Activated T-cell treated with anti-CD3 and anti-CD28 coated beads, Interleukin-2, amount 50 U/mL, for 4 hours (primary cell): ENCODE measurements around the gene AMOTL2. TPM values are rescaled to one million over a fixed set of nuclear protein-coding genes. Genes with fewer than 3 reads are reported as not detected.

Source experiments
- ATAC-seq, 2 donors: fragments of 200-7000 bp; cut with Tn5 transposase; one replicate each; pipeline ENCODE4 v1.10.0; 2021
- DNase-seq: peaks from one replicate; pipeline ENCODE4 v3.0.0-alpha.2; 2020
- H3K27me3 Mint-ChIP-seq: one replicate; pipeline ENCODE4 v1.8.0; 2021; ENCODE audit warnings: low read depth, mixed read lengths
- H3K36me3 Mint-ChIP-seq: one replicate; pipeline ENCODE4 v1.8.0; 2022; ENCODE audit warnings: mixed read lengths; ENCODE audit not compliant: insufficient read depth
- H3K4me1 Mint-ChIP-seq: one replicate; pipeline ENCODE4 v1.8.0; 2021; ENCODE audit warnings: low read depth, mixed read lengths
- H3K4me3 Mint-ChIP-seq: one replicate; pipeline ENCODE4 v1.8.0; 2021; ENCODE audit warnings: mild to moderate bottlenecking, moderate library complexity, mixed read lengths
- H3K9me3 Mint-ChIP-seq: one replicate; pipeline ENCODE4 v1.8.0; 2021; ENCODE audit warnings: mixed read lengths
- total RNA-seq, 3 donors: library from RNA; stranded (reverse); gene quantifications; one replicate each; pipeline ENCODE4 v1.2.1, GENCODE V29; 2021

Gene AMOTL2
- total RNA-seq, 3 donors from 2014 or later: 0.16 to 0.87 (median 0.20) TPM

DNA sequence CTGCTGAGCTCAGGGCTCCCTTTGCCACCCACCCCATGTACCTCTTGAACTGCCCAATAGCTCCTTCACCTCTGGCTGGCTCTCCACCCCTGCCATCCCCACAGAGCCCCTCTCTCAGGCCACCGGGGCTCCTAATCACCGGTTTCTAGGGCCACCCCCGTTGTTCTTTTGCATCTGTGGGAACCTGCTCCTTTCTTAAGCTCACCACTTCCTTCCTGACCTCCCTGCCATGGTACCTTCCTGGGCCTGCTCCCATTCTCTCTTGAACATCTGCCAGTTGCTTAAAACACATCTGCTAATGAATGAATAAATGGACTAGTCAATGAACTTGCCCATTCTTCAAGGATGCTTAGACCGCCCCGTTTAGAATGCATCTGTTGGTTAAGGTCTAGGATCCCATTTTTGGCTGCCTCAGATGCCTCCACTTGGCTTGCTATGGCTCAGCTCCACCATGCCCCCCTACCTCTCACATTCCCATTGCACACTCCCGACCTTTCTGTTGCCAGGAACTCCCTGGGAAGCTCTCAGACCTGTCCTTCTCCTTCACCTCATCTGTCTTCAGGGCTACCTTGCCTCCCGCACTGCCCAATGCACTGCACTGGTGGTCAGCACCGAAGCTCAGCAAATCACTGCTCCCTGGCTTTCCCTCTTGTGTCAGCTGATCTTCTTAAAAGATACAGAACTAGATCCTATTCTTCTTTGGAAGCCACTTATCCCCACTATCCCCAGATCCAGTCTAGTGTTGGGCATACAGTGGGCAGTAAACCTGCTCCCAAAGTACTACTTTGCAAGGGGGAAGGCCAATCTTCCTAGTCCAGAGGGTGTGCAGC, 9.1 kb downstream of the AMOTL2 start:
- no peaks in the 10 kb centered on the region for H3K36me3 Mint-ChIP-seq
- H3K4me1 Mint-ChIP-seq: peaks cover 27% of the 10 kb centered on the region
- no peaks in the 10 kb centered on the region for H3K9me3 Mint-ChIP-seq
- H3K4me3 Mint-ChIP-seq: peak overlapping the region; percentile 77
- H3K27me3 Mint-ChIP-seq: peaks cover 6% of the 10 kb centered on the region
- ATAC-seq: peak in 1 of 2 donors; percentile 9
- DNase-seq: no peak

DNA sequence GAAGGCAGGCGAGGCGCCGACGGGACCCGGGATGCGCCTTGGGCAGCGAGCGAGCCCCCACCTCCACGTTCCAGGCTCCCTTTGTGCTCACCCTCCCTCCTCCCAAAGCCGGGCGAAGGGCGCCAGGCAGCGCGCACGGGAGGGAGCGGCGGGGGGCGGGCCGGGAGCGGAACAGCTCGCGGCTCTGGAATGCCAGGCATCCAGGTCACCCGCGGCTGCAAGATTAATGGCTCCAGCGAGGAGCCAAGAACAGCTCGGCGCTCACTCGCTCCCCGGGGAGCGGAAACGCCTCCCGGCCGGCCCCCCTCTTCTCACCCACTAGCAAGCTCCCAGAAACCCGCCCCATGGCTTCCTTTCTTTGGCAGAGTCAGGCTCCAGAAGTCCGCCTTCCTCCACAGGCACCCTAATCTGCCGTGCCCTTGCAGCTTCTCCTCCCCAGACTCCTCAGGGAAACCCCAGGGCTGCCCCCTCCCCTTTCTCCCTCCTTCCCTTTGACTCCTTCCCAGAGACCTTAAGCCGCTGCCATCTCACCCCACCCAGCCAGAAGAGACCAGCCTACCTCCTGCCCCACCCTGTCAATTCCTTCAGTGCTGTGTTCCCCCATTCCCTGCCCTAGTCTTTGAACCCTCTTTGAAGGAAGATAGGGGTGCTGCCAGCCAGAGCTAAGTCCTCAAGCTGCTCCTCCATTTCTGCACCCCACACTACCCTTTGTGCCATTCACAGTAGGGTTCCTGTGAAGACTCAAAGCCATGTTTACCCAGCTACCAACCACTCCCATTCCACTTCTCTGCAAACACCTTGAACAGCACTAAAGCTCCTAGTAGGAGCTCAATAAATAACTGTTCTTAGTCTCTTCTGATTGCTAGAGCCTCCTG, 9.9 kb downstream of the AMOTL2 start:
- H3K9me3 Mint-ChIP-seq: no peaks in the 10 kb centered on the region
- peak overlapping the region; percentile 77 for H3K4me3 Mint-ChIP-seq

DNA sequence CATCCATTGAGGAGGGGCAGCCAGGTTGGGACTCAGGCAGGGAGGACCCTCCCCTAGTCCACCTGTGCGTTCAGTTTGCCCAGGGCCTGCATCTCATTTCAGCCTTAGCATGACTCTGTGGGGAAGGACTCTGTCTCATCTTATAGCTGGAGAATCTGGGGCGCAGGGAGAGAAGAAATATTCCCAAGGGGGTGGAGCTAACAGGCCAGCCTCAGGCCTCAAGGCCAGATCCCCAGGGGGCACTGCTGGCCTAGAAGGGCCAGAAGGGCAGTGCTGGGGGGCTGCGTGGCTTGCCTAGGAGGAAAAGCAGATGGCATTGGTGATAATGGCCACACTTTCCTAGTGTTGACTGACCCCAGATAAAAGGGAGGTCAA, 10.9 kb downstream of the AMOTL2 start:
- DNase-seq: no peak
- Mint-ChIP-seq H3K36me3 (no peaks in the 10 kb centered on the region), H3K27me3 (peaks cover 6% of the 10 kb centered on the region), H3K4me3 (peak overlapping the region; percentile 77), H3K9me3 (no peaks in the 10 kb centered on the region), H3K4me1 (peaks cover 27% of the 10 kb centered on the region)
- no peak for ATAC-seq

More for the DNA sequence above, 9.9 kb downstream of the AMOTL2 start:
- ATAC-seq: peak; percentile 66 to 74
- Mint-ChIP-seq H3K4me1 (peaks cover 27% of the 10 kb centered on the region), H3K27me3 (peaks cover 6% of the 10 kb centered on the region), H3K36me3 (no peaks in the 10 kb centered on the region)
- no peak for DNase-seq

DNA sequence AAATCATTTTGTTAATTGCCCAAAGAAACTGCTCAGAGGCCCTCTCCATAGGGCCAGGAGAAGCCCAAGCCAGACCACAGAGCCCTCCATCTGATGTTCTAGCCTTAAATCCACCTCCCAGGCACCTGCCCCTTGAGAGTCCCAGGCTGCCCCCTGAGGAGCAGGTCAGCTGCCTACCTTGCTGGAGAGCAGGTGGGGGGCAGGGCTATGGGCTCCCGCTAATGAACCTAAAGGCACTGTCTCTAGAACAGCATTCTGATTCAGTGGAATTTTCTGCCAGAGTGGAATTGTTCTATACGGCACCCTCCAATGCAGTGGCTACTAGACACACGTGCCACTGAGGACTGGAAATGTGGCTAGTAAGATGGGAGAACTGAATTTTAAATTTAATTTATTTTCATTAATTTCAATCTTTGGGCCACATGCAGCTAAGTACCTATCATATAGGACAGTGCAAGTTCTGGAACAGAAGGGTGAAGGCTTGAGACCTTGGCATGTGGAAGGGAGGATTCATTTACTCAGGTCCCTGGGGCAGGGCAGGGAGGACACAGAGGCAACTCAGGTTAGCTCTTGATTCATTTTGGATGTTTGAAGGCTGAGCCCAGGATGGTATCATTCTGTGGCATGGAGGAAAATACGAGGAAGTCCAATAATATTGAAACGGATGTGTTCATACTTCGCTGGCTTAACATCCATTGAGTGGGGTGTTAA, 11.4 kb downstream of the AMOTL2 start:
- Mint-ChIP-seq H3K27me3 (peaks cover 6% of the 10 kb centered on the region), H3K36me3 (no peaks in the 10 kb centered on the region), H3K9me3 (no peaks in the 10 kb centered on the region), H3K4me3 (peak overlapping the region; percentile 77), H3K4me1 (peaks cover 27% of the 10 kb centered on the region)
- DNase-seq (no peak), ATAC-seq (no peak)

DNA sequence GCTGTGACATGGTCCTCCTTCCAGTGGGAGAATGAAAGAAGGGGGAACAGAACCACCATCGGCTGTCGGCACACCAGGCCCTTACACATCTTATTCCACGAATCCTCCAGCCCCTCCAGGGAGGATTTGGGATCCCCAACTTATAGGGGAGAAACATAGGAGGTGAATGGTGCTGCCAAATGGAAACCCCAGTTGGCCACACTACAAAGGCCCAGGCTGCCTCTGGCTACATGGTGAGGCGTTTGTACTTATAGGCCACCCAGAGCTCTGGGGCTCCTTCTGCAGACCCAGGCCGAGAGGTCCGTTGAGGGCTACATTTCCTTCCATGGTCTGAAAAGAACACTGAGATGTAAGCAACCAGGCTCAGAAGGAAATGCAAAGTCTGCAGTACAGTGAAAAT, 12.0 kb downstream of the AMOTL2 start:
- Mint-ChIP-seq H3K27me3 (peaks cover 6% of the 10 kb centered on the region), H3K4me1 (peaks cover 27% of the 10 kb centered on the region), H3K36me3 (no peaks in the 10 kb centered on the region), H3K4me3 (no peak overlapping the region), H3K9me3 (no peaks in the 10 kb centered on the region)
- no peak for DNase-seq
- no peak for ATAC-seq

DNA sequence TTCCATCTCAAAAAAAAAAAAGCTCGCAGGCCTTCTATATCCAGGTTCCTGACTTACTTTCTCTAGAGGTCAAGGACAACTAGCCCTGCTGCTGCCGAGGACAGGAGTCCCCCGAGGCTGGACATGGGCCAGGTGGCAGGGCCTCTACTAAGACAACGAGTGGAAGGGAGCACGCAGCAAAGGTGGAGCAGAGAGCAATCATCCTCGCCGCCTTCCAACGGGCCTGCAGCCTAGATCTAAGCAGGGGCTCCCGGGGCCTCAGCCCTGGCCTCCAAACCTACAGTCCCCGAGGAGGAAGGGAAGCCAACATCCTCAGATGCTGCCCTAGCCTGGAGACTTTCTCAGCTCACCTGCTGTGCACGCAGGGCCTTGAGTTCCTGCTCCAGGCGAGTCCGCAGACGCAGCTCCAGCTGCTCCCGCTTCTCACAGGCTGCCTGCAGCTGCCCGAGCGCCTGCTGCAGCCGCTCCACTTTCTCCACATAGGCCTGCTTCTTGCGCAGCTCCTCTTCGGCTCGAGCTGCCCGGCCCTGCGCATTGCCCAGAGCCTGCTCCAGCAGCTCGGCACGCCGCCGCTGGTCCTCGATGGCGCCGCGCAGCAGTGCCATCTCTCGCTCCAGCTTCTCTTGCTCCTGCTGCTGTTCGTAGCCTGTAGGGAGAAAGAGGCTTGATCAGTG, 12.9 kb downstream of the AMOTL2 start:
- Mint-ChIP-seq H3K36me3 (no peaks in the 10 kb centered on the region), H3K9me3 (no peaks in the 10 kb centered on the region), H3K4me1 (peaks cover 27% of the 10 kb centered on the region), H3K27me3 (peaks cover 6% of the 10 kb centered on the region), H3K4me3 (no peak overlapping the region)
- ATAC-seq: no peak
- DNase-seq: no peak

DNA sequence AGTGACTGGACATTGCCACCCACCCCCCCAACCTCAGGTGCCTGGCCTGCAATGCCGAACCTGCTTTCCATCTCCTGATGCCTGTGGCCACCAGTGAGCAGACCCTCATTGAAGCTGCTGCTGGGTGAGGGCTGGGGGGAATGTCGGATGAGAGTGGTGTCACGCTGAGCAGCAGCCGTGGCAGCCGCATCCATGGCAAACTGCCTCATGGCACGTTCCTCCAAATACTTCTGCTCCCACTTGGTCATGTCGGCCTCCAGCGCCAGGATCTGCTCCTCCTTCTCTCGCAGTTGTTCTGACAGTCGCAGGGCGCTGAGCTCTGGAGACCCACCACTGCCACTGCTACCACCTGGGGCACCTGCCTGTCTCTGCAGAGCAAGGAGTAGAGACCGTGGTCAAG, 14.2 kb downstream of the AMOTL2 start:
- DNase-seq: no peak
- ATAC-seq: no peak
- peaks cover 6% of the 10 kb centered on the region for H3K27me3 Mint-ChIP-seq

DNA sequence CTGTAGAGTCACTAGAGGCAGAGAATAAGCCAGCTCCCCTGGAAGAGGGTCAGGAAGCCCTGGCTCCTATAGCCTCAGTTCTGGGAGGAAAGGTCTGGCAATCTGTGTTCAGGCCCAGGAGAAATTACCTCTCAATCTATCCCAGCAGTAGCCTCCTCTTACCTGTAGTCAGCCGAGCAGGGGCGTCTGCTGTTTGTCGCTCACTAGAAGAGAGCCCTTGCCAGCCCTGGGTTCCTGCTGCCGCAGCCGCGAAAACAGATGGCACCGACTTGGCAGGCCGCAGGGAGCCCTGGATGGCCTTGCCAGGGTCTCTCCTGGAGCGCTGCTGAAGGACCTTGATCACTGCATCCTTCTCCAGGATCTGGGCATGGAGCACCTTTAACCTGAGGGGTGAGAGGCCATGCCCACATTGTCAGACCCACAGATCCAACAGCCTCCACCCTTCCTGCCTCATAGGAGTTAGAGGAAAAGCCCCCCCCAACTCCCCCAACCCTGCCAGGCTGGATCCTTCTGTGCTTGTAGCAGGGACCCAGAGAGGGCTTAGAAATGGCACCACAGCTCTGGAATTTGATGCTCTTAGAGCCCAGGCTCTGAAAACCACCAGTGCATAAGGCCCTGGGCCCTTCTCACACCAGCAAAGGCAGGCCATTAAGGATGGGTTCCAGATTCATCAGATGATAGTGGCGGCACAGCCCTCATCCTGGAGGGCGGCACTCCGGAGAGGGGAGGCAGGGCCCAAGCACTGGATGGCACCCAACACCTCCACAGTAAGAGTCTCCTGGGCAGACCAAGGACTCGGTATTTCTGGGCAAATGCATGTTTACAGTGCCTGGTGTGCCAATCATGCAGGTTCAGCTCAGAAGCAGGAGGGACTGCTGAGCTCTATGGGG, 14.9 kb downstream of the AMOTL2 start:
- Mint-ChIP-seq H3K4me1 (peaks cover 13% of the 10 kb centered on the region), H3K4me3 (no peak overlapping the region), H3K36me3 (no peaks in the 10 kb centered on the region), H3K9me3 (no peaks in the 10 kb centered on the region), H3K27me3 (peaks cover 6% of the 10 kb centered on the region)
- DNase-seq (no peak), ATAC-seq (no peak)

More for the DNA sequence above, 14.2 kb downstream of the AMOTL2 start:
- Mint-ChIP-seq H3K4me1 (peaks cover 19% of the 10 kb centered on the region), H3K9me3 (no peaks in the 10 kb centered on the region), H3K4me3 (no peak overlapping the region), H3K36me3 (no peaks in the 10 kb centered on the region)

DNA sequence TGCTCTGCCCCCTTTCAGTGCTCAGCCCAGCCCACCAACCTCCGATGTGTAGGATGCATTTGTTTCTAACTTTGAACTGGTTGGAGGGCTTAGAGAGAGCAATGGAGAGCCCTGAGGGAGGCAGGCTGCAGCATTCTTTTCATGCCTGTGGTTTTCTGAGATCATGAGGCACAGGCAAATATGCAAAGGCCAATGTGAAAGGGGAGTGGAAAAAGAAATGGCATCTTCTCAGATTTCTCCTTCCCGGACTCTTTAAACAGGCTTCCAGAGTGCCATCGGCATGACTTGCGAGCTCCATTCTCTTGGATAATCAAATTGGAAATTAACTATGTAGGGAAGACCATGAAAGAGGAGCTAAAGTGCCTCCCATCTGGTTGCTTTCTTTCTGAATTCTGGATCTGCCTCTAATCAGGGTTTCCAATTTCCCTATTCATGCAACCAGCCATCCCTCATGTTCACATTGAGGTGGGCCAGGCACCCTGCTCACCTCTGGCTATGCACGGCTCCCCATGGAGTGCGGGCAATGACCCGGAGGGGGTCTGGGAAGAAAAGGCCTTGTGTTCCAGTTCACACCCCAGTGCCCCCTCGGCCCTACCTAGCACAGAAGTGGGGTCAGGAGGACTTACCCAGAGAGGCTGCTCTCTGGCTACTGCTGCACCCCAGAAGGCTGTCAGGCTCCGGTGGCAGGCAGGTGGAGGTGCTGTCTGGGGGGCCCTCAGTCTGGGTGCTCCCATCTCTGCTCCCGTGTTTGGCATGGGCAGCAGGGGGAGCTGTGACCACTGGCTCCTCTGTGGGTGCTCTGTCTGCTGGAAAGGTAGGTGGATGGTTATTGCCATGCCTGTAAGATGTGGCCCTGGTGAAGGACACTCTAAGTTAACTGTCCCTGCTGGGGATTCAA, 16.1 kb downstream of the AMOTL2 start:
- no peak for ATAC-seq
- peaks cover 3% of the 10 kb centered on the region for H3K4me1 Mint-ChIP-seq
- H3K27me3 Mint-ChIP-seq: peaks cover 3% of the 10 kb centered on the region
- H3K9me3 Mint-ChIP-seq: no peaks in the 10 kb centered on the region
- H3K4me3 Mint-ChIP-seq: no peak overlapping the region
- H3K36me3 Mint-ChIP-seq: no peaks in the 10 kb centered on the region
- DNase-seq: no peak

DNA sequence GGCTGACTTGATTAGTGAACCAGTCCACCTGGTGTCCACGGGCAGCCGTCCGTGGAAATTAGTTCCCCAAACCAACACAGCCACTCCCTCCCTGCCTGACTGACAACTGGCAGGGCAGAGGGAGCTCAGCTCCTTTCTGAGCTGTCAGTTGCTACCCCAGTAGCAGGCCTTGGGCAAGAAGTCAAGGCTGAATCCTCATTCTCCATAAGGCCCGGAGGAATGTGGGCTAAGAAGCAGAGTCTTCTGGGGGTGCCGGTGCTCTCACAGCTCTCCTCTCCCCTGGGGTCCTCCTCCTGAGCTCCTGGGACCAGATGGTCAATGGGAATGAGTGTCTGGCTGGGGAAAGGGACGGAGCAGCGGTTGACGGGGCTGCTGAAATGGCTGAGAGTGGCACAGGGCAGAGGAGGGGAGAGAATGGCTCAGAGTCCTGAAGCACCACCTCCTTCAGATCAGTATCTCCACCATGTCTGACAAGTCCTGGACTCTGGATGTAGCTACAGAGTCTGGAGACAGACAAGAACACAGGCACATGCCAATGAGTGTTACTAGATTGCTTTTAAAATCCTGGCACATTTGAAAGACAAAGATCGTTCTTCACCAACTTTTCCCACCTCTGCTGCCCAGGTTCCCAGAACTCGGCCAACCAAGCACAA, 16.9 kb downstream of the AMOTL2 start:
- Mint-ChIP-seq H3K27me3 (peaks cover 3% of the 10 kb centered on the region), H3K4me1 (no peaks in the 10 kb centered on the region), H3K4me3 (no peak overlapping the region), H3K9me3 (no peaks in the 10 kb centered on the region), H3K36me3 (no peaks in the 10 kb centered on the region)
- ATAC-seq (no peak), DNase-seq (no peak)

DNA sequence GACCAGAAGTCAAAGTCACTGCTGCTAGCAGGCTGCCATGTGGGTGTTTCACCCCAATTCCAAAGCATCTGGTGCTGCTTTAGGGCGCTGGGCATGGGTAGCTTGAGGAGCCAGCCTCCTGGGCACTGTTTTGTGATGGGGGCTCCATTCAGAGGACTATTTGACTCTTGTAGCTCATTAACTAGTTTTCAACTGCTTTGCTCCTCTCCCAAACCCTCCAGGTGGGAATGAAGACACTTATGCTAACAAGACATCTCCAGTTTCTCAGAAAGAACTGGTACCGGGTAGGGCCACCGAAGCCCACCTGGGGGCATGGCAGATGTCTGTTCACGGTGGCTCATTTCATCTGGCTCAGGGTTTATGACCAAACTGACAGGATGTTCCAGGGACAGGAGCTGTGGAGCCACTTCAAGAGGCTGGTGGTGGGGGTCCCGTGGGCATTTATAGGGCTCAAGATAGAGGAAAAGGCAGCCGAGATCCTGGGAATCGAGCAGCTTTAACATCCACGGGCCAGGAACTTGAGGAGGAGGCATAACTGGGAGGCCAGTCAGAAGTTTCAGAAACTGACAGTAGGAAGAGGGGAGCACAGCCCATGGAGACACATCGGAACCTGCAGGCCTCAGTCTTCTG, 17.7 kb downstream of the AMOTL2 start:
- no peak for ATAC-seq
- Mint-ChIP-seq H3K4me3 (no peak overlapping the region), H3K4me1 (no peaks in the 10 kb centered on the region), H3K9me3 (no peaks in the 10 kb centered on the region), H3K36me3 (no peaks in the 10 kb centered on the region), H3K27me3 (peaks cover 3% of the 10 kb centered on the region)
- no peak for DNase-seq

DNA sequence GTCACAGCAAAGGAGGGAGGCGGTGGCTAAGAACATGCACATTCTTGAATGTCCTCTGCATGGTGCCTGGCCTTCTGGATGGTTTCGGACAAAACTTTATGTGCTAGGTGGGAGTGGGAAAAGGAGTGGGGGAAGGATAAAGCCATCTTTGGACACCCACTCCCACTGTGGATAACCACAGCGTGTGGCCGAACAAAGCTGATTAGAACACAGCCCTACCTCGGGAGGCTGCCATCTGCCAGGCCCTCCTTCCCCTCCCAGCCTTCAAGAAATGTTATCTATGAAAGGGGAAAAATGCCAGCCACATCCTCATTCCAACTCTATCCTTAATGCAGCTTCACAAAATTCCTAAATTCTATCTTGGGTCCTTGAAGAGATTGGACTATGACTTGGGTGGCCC, 18.8 kb downstream of the AMOTL2 start:
- H3K27me3 Mint-ChIP-seq: peaks cover 3% of the 10 kb centered on the region
- no peaks in the 10 kb centered on the region for H3K9me3 Mint-ChIP-seq
- no peaks in the 10 kb centered on the region for H3K36me3 Mint-ChIP-seq
- DNase-seq (no peak), ATAC-seq (no peak)
- no peak overlapping the region for H3K4me3 Mint-ChIP-seq
- no peaks in the 10 kb centered on the region for H3K4me1 Mint-ChIP-seq
